Measurements from ENCODE around the gene MPIG6B.

MPIG6B gene

GRCh38 chr6:31733734-31734133 is 10.6 kb downstream of the MPIG6B start:
- no peak overlapping the region; the same call in 1 of the 2 replicates for H3K4me3 ChIP-seq (ENCODE audit: control insufficient read depth, low read depth, low read length)
- DNase-seq (ENCODE audit: low read depth): no peak
- TF ChIP-seq CTCF (IDR thresholded peaks at IDR 0.05; ENCODE audit: control insufficient read depth, insufficient read depth, low read depth, low read length, missing control alignments): no peak

- peak overlapping the region; percentile 85 for H3K4me3 ChIP-seq (ENCODE audit: control insufficient read depth, low read depth, low read length)
- no peak for TF ChIP-seq CTCF (IDR thresholded peaks at IDR 0.05; ENCODE audit: control insufficient read depth, insufficient read depth, low read depth, low read length, missing control alignments)
- DNase-seq (ENCODE audit: low read depth): no peak
Measured at GRCh38 chr6:31734247-31734820, 11.2 kb downstream of the MPIG6B start.

- no peak for DNase-seq (ENCODE audit: low read depth)
Measured at GRCh38 chr6:31734821-31735406, 11.7 kb downstream of the MPIG6B start.

GRCh38 chr6:31736021-31736767 is 13.0 kb downstream of the MPIG6B start, which contains the start of gene CLIC1:
TSS of gene CLIC1 (minus strand) at chr6:31736530. CDS start at chr6:31736300, 230 bp downstream.
- no peak for DNase-seq (ENCODE audit: low read depth)
- peak within 1 kb of the TSS; percentile 85 for H3K4me3 ChIP-seq (ENCODE audit: control insufficient read depth, low read depth, low read length)
- no peak for TF ChIP-seq CTCF (IDR thresholded peaks at IDR 0.05; ENCODE audit: control insufficient read depth, insufficient read depth, low read depth, low read length, missing control alignments)

More at GRCh38 chr6:31734821-31735406, 11.7 kb downstream of the MPIG6B start:
- H3K4me3 ChIP-seq (ENCODE audit: control insufficient read depth, low read depth, low read length): peak overlapping the region; percentile 85
- TF ChIP-seq CTCF (IDR thresholded peaks at IDR 0.05; ENCODE audit: control insufficient read depth, insufficient read depth, low read depth, low read length, missing control alignments): no peak

GRCh38 chr6:31736768-31737314 is 13.7 kb downstream of the MPIG6B start:
- peak overlapping the region; percentile 85 for H3K4me3 ChIP-seq (ENCODE audit: control insufficient read depth, low read depth, low read length)
- TF ChIP-seq CTCF (IDR thresholded peaks at IDR 0.05; ENCODE audit: control insufficient read depth, insufficient read depth, low read depth, low read length, missing control alignments): no peak
- DNase-seq (ENCODE audit: low read depth): no peak

GRCh38 chr6:31737315-31737990 is 14.3 kb downstream of the MPIG6B start:
- DNase-seq (ENCODE audit: low read depth): no peak
- H3K4me3 ChIP-seq (ENCODE audit: control insufficient read depth, low read depth, low read length): no peak overlapping the region
- TF ChIP-seq CTCF (IDR thresholded peaks at IDR 0.05; ENCODE audit: control insufficient read depth, insufficient read depth, low read depth, low read length, missing control alignments): no peak
